ENCODE data around the gene KYNU.

Gene KYNU

DNA sequence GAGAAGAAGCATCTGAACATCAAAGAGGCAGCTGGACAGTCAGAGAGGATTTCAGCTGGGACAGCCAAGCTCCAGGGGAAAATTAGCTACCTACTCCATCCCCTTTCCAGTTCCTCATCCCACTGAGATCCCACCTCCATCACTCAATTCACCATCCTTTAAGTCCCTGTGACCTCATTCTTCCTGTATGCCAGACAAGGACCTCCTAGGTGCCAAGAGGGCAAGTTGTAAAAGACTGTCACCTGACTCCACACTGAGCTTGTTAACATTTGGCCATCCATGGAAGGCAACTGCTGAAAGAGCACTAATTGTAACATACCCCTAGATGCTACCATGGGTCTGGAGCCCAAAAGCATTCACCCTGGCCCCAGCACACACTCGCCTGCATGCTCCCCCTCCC, 97.8 kb downstream of the KYNU start:
- no peak for TF ChIP-seq CTCF (conservative IDR thresholded peaks at IDR 0.05; ENCODE audit: low read depth, low read length)
- DNase-seq (ENCODE audit: low read depth) = no peak
- no peak overlapping the region for H3K4me3 ChIP-seq (ENCODE audit: low read depth, low read length)

GRCh38 chr2:142980246-142981068, 103.0 kb downstream of the KYNU start:
- DNase-seq (ENCODE audit: low read depth) = peak; percentile 84
- peak; percentile 54 for TF ChIP-seq CTCF (conservative IDR thresholded peaks at IDR 0.05; ENCODE audit: low read depth, low read length)
- no peak overlapping the region for H3K4me3 ChIP-seq (ENCODE audit: low read depth, low read length)

DNA sequence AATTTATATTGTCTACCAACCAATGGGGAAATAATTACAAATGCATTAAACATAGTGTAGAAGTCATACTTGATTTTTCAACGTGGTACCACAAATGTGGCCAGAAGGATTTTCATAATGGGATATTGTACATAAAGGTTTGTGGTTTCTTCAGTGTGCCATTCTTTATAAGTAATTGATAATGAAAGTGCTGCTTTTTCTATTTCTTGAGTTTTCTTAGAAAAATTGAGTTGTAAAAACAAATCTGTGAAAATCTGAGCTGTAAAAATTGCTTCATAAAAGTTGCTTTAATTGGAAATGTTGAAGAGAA, 103.6 kb downstream of the KYNU start:
- TF ChIP-seq CTCF (conservative IDR thresholded peaks at IDR 0.05; ENCODE audit: low read depth, low read length) = no peak
- H3K4me3 ChIP-seq (ENCODE audit: low read depth, low read length) = no peak overlapping the region
- no peak for DNase-seq (ENCODE audit: low read depth)

DNA sequence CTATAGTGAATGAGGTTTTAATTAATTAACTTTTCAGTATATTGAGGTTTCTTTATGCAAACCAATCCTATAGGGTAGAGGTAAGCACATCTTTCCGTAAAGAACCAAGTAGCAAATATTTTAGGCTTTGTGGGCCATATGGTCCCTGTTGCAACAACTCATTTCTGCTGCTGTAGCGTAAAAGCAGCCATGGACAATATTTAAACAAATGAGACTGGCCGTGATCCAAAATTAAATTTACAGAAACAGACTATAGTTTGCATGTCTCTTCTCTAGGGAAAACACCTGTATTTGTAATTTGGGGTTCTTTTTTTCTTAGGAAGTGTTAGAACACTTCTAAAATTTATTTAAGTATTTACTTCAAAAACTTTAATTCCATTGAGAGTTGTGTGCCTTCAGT, 104.3 kb downstream of the KYNU start:
- H3K4me3 ChIP-seq (ENCODE audit: low read depth, low read length) = no peak overlapping the region
- no peak for DNase-seq (ENCODE audit: low read depth)
- TF ChIP-seq CTCF (conservative IDR thresholded peaks at IDR 0.05; ENCODE audit: low read depth, low read length) = no peak

GRCh38 chr2:142983174-142983573, 105.7 kb downstream of the KYNU start:
- no peak overlapping the region for H3K4me3 ChIP-seq (ENCODE audit: low read depth, low read length)
- no peak for TF ChIP-seq CTCF (conservative IDR thresholded peaks at IDR 0.05; ENCODE audit: low read depth, low read length)
- DNase-seq (ENCODE audit: low read depth) = no peak

GRCh38 chr2:142984657-142985056, 107.2 kb downstream of the KYNU start:
- TF ChIP-seq CTCF (conservative IDR thresholded peaks at IDR 0.05; ENCODE audit: low read depth, low read length) = no peak
- no peak for DNase-seq (ENCODE audit: low read depth)
- no peak overlapping the region for H3K4me3 ChIP-seq (ENCODE audit: low read depth, low read length)

GRCh38 chr2:142987044-142987443, 109.6 kb downstream of the KYNU start:
- TF ChIP-seq CTCF (conservative IDR thresholded peaks at IDR 0.05; ENCODE audit: low read depth, low read length) = no peak
- H3K4me3 ChIP-seq (ENCODE audit: low read depth, low read length) = no peak overlapping the region
- no peak for DNase-seq (ENCODE audit: low read depth)
